ENCODE measurements around the gene PRPF8.

- TF ChIP-seq, protein P1, sequence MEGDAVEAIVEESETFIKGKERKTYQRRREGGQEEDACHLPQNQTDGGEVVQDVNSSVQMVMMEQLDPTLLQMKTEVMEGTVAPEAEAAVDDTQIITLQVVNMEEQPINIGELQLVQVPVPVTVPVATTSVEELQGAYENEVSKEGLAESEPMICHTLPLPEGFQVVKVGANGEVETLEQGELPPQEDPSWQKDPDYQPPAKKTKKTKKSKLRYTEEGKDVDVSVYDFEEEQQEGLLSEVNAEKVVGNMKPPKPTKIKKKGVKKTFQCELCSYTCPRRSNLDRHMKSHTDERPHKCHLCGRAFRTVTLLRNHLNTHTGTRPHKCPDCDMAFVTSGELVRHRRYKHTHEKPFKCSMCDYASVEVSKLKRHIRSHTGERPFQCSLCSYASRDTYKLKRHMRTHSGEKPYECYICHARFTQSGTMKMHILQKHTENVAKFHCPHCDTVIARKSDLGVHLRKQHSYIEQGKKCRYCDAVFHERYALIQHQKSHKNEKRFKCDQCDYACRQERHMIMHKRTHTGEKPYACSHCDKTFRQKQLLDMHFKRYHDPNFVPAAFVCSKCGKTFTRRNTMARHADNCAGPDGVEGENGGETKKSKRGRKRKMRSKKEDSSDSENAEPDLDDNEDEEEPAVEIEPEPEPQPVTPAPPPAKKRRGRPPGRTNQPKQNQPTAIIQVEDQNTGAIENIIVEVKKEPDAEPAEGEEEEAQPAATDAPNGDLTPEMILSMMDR (IDR thresholded peaks at IDR 0.05 in 2 of 3, conservative IDR thresholded peaks at IDR 0.05 in 1 of 3; ENCODE audit: control insufficient read depth in 2 of 3, extremely low read depth in 1 of 3, insufficient read depth in 1 of 3, low read depth in 3 of 3, low read length in 3 of 3): no peak
- 0 out of 2 replicates have a peak, but pooled peaks have one; percentile 2 for TF ChIP-seq TAF1 (IDR thresholded peaks at IDR 0.05; ENCODE audit: borderline replicate concordance, low read depth, low read length)
- no peak for TF ChIP-seq POLR2AphosphoS5 (IDR thresholded peaks at IDR 0.05; ENCODE audit: low read length)
- TF ChIP-seq, protein P2, sequence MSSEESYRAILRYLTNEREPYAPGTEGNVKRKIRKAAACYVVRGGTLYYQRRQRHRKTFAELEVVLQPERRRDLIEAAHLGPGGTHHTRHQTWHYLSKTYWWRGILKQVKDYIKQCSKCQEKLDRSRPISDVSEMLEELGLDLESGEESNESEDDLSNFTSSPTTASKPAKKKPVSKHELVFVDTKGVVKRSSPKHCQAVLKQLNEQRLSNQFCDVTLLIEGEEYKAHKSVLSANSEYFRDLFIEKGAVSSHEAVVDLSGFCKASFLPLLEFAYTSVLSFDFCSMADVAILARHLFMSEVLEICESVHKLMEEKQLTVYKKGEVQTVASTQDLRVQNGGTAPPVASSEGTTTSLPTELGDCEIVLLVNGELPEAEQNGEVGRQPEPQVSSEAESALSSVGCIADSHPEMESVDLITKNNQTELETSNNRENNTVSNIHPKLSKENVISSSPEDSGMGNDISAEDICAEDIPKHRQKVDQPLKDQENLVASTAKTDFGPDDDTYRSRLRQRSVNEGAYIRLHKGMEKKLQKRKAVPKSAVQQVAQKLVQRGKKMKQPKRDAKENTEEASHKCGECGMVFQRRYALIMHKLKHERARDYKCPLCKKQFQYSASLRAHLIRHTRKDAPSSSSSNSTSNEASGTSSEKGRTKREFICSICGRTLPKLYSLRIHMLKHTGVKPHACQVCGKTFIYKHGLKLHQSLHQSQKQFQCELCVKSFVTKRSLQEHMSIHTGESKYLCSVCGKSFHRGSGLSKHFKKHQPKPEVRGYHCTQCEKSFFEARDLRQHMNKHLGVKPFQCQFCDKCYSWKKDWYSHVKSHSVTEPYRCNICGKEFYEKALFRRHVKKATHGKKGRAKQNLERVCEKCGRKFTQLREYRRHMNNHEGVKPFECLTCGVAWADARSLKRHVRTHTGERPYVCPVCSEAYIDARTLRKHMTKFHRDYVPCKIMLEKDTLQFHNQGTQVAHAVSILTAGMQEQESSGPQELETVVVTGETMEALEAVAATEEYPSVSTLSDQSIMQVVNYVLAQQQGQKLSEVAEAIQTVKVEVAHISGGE (CRISPR knock-in tag; IDR thresholded peaks at IDR 0.05): no peak
- TF ChIP-seq, protein P3, sequence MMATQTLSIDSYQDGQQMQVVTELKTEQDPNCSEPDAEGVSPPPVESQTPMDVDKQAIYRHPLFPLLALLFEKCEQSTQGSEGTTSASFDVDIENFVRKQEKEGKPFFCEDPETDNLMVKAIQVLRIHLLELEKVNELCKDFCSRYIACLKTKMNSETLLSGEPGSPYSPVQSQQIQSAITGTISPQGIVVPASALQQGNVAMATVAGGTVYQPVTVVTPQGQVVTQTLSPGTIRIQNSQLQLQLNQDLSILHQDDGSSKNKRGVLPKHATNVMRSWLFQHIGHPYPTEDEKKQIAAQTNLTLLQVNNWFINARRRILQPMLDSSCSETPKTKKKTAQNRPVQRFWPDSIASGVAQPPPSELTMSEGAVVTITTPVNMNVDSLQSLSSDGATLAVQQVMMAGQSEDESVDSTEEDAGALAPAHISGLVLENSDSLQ (IDR thresholded peaks at IDR 0.05): no peak
- no peak for TF ChIP-seq EZH2 (IDR thresholded peaks at IDR 0.05; ENCODE audit: borderline replicate concordance, control insufficient read depth, low read depth, low read length)
- no peak for TF ChIP-seq SMC3 (IDR thresholded peaks at IDR 0.05; ENCODE audit: borderline replicate concordance, low read length)
- TF ChIP-seq RCOR1 (conservative IDR thresholded peaks at IDR 0.05; ENCODE audit: low read depth, low read length): no peak
- TF ChIP-seq, protein P4, sequence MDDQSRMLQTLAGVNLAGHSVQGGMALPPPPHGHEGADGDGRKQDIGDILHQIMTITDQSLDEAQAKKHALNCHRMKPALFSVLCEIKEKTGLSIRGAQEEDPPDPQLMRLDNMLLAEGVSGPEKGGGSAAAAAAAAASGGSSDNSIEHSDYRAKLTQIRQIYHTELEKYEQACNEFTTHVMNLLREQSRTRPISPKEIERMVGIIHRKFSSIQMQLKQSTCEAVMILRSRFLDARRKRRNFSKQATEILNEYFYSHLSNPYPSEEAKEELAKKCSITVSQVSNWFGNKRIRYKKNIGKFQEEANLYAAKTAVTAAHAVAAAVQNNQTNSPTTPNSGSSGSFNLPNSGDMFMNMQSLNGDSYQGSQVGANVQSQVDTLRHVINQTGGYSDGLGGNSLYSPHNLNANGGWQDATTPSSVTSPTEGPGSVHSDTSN (IDR thresholded peaks at IDR 0.05; ENCODE audit: insufficient replicate concordance, low read depth, low read length): no peak
- TF ChIP-seq SREBF2 (IDR thresholded peaks at IDR 0.05; ENCODE audit: low read length): no peak
- no peak for TF ChIP-seq ATF3 (IDR thresholded peaks at IDR 0.05; ENCODE audit: borderline replicate concordance, extremely low read depth, low read depth, low read length)
- TF ChIP-seq POLR2A (IDR thresholded peaks at IDR 0.05; ENCODE audit: low read depth, low read length): no peak
- TF ChIP-seq TARDBP (IDR thresholded peaks at IDR 0.05; ENCODE audit: borderline replicate concordance): no peak
Observed at GRCh38 chr17:1724869-1725641, 40.4 kb upstream of the PRPF8 start.
